Measurements from ENCODE around the gene RPL18.

The RPL18 gene

GRCh38 chr19:48651683-48652048, 32.7 kb upstream of the RPL18 start:
- DNase-seq (ENCODE audit: low read depth in 1 of 2, low spot score in 1 of 2), result no peak
- no peak overlapping the region for H3K27ac ChIP-seq (replicated peaks)
- TF ChIP-seq SPI1 (IDR thresholded peaks at IDR 0.05; ENCODE audit: borderline replicate concordance, low read depth) (no peak), CTCF (IDR thresholded peaks at IDR 0.05; ENCODE audit: insufficient read depth, low read length) (no peak), GABPA (IDR thresholded peaks at IDR 0.05; ENCODE audit: low read depth) (no peak), POLR2AphosphoS5 (IDR thresholded peaks at IDR 0.05; ENCODE audit: low read depth) (no peak)
- TF ChIP-seq, protein P1, sequence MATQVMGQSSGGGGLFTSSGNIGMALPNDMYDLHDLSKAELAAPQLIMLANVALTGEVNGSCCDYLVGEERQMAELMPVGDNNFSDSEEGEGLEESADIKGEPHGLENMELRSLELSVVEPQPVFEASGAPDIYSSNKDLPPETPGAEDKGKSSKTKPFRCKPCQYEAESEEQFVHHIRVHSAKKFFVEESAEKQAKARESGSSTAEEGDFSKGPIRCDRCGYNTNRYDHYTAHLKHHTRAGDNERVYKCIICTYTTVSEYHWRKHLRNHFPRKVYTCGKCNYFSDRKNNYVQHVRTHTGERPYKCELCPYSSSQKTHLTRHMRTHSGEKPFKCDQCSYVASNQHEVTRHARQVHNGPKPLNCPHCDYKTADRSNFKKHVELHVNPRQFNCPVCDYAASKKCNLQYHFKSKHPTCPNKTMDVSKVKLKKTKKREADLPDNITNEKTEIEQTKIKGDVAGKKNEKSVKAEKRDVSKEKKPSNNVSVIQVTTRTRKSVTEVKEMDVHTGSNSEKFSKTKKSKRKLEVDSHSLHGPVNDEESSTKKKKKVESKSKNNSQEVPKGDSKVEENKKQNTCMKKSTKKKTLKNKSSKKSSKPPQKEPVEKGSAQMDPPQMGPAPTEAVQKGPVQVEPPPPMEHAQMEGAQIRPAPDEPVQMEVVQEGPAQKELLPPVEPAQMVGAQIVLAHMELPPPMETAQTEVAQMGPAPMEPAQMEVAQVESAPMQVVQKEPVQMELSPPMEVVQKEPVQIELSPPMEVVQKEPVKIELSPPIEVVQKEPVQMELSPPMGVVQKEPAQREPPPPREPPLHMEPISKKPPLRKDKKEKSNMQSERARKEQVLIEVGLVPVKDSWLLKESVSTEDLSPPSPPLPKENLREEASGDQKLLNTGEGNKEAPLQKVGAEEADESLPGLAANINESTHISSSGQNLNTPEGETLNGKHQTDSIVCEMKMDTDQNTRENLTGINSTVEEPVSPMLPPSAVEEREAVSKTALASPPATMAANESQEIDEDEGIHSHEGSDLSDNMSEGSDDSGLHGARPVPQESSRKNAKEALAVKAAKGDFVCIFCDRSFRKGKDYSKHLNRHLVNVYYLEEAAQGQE (IDR thresholded peaks at IDR 0.05; ENCODE audit: insufficient replicate concordance, low read depth), result no peak
- no peak overlapping the region for H3K4me3 ChIP-seq (replicated peaks; ENCODE audit: insufficient read depth, low read length)
- no peaks in the 10 kb centered on the region for H3K27me3 ChIP-seq (ENCODE audit: insufficient read depth, poor library complexity, severe bottlenecking)

- no peak overlapping the region for H3K27ac ChIP-seq (replicated peaks)
- TF ChIP-seq SPI1 (IDR thresholded peaks at IDR 0.05; ENCODE audit: borderline replicate concordance, low read depth) (no peak), CTCF (IDR thresholded peaks at IDR 0.05; ENCODE audit: insufficient read depth, low read length) (no peak), POLR2AphosphoS5 (IDR thresholded peaks at IDR 0.05; ENCODE audit: low read depth) (no peak)
- TF ChIP-seq, protein P1 (IDR thresholded peaks at IDR 0.05; ENCODE audit: insufficient replicate concordance, low read depth), result no peak
- DNase-seq (ENCODE audit: low read depth in 1 of 2, low spot score in 1 of 2), result no peak
- no peak overlapping the region for H3K4me3 ChIP-seq (replicated peaks; ENCODE audit: insufficient read depth, low read length)
- no peaks in the 10 kb centered on the region for H3K27me3 ChIP-seq (ENCODE audit: insufficient read depth, poor library complexity, severe bottlenecking)
Measured at GRCh38 chr19:48650974-48651682, 32.1 kb upstream of the RPL18 start.

- no peak for DNase-seq (ENCODE audit: low read depth in 1 of 2, low spot score in 1 of 2)
- no peak overlapping the region for H3K4me3 ChIP-seq (replicated peaks; ENCODE audit: insufficient read depth, low read length)
- no peaks in the 10 kb centered on the region for H3K27me3 ChIP-seq (ENCODE audit: insufficient read depth, poor library complexity, severe bottlenecking)
- H3K27ac ChIP-seq (replicated peaks), result no peak overlapping the region
- TF ChIP-seq SPI1 (IDR thresholded peaks at IDR 0.05; ENCODE audit: borderline replicate concordance, low read depth) (no peak), GABPA (IDR thresholded peaks at IDR 0.05; ENCODE audit: low read depth) (no peak), CTCF (IDR thresholded peaks at IDR 0.05; ENCODE audit: insufficient read depth, low read length) (no peak), POLR2AphosphoS5 (IDR thresholded peaks at IDR 0.05; ENCODE audit: low read depth) (no peak)
- TF ChIP-seq, protein P1 (IDR thresholded peaks at IDR 0.05; ENCODE audit: insufficient replicate concordance, low read depth), result no peak
Measured at GRCh38 chr19:48648134-48648533, 29.2 kb upstream of the RPL18 start.
